ENCODE measurements around the gene CMC2.

- TF ChIP-seq CHD2 (IDR thresholded peaks at IDR 0.05; ENCODE audit: low read depth, low read length) (no peak), EHMT2 (IDR thresholded peaks at IDR 0.05; ENCODE audit: borderline replicate concordance, low read depth, low read length) (no peak), NFRKB (IDR thresholded peaks at IDR 0.05) (no peak), TCF7 (IDR thresholded peaks at IDR 0.05; ENCODE audit: low read depth) (no peak), FOXM1 (CRISPR knock-in tag; IDR thresholded peaks at IDR 0.05) (no peak), IRF2 (CRISPR knock-in tag; IDR thresholded peaks at IDR 0.05) (no peak), SAFB2 (CRISPR knock-in tag; IDR thresholded peaks at IDR 0.05; ENCODE audit: borderline replicate concordance, low read depth) (no peak)
- TF ChIP-seq, protein P1, sequence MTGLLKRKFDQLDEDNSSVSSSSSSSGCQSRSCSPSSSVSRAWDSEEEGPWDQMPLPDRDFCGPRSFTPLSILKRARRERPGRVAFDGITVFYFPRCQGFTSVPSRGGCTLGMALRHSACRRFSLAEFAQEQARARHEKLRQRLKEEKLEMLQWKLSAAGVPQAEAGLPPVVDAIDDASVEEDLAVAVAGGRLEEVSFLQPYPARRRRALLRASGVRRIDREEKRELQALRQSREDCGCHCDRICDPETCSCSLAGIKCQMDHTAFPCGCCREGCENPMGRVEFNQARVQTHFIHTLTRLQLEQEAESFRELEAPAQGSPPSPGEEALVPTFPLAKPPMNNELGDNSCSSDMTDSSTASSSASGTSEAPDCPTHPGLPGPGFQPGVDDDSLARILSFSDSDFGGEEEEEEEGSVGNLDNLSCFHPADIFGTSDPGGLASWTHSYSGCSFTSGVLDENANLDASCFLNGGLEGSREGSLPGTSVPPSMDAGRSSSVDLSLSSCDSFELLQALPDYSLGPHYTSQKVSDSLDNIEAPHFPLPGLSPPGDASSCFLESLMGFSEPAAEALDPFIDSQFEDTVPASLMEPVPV (CRISPR knock-in tag; IDR thresholded peaks at IDR 0.05), result no peak
Measured at GRCh38 chr16:80940069-80940856, 66.4 kb downstream of the CMC2 start.
